HG03095 (cell line): Measurements from ENCODE around the gene CD6.

Experiments
- ATAC-seq: cut with Tn5 transposase; IDR thresholded peaks from one replicate; pipeline ENCODE4 v1.9.1; 2021; ENCODE audit warnings: moderate library complexity; ENCODE audit not compliant: unreplicated experiment

CD6 gene

GRCh38 chr11:61007956-61008896, 36.7 kb downstream of the CD6 start:
- no peak for ATAC-seq

GRCh38 chr11:61008971-61009370, 37.5 kb downstream of the CD6 start:
- no peak for ATAC-seq

DNA sequence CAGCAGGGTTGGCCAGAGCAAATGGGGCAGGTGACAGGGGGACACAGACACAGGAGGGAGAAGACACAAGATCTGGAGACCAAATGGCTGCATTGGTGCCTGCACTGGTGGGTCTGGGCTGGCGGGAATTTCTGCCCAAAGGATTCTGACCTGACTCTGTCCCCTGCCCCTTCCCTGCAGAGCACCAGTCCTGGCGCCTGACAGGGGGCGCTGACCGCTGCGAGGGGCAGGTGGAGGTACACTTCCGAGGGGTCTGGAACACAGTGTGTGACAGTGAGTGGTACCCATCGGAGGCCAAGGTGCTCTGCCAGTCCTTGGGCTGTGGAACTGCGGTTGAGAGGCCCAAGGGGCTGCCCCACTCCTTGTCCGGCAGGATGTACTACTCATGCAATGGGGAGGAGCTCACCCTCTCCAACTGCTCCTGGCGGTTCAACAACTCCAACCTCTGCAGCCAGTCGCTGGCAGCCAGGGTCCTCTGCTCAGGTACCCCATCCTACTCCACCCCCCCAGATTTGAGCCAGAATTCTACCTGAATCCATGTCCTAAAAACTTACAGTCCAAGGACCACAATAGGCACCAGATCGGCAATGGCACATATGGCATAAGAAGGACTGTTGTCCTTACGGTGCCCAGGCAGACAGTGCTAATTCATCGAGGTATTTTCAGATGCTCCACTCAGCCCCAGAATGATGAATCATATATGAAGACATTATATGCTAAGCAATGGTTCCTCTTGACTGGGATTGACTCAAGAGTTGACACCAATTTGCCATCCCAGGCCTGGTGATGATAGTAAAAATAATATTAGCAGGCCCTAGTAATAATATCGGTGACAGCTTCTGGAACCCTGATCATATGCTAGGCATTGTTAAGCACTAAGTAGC, 38.2 kb downstream of the CD6 start:
- ATAC-seq = no peak

DNA sequence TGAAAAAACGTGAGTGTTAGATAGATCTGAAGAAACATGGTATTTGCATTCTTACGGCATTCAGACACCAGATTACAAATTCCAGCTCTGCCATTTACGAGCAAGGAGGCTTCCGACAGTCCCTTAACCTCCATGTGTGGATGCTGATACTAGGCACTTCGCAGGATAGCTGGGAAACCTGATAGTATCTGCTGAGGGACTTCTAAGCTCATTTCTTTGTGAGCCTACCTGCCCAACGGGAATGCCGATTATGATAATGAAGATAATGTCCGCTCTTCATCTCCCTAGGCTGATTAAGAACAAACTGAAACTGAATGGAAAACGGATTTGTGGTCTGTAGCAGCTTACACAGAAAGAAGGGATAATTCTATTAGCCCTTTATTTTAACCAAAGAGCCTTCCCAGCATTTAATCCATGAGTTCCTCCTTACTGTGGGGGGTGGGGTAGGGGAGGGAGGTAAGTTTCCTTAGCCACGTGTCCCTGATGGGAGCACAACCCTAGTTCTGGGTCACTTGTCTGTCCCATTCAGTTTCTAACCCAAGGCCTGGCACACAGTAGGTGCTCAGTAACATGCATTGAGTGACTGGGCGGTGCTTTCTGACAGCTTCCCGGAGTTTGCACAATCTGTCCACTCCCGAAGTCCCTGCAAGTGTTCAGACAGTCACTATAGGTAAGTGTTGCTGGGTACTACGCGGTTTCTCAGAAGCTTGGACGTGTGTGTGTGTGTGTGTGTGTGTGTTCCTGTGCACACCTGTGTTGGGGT, 39.2 kb downstream of the CD6 start:
- no peak for ATAC-seq

- ATAC-seq = no peak
Observed at GRCh38 chr11:61011229-61011870, 39.9 kb downstream of the CD6 start.

GRCh38 chr11:61011950-61012736, 40.7 kb downstream of the CD6 start:
- no peak for ATAC-seq

- ATAC-seq = no peak
Observed at GRCh38 chr11:61012737-61013215, 41.3 kb downstream of the CD6 start.

DNA sequence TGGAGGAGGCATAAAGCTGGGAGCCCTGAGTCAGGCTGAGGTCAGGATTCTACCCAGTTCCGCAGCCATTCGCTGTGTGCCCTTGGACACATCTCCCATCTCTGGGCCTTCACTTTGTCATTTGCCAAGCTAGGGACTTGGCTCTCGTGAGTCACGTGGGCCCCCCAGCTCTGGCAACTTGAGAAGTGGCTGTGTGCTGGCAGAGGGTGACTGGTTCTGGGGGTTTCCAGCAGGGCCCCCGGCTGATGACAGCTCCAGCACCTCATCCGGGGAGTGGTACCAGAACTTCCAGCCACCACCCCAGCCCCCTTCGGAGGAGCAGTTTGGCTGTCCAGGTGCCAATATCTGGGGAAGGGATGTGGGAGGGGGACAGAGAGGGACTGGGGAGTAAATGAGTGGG, 46.6 kb downstream of the CD6 start:
- ATAC-seq = no peak

GRCh38 chr11:61019037-61019831, 47.8 kb downstream of the CD6 start:
- no peak for ATAC-seq

DNA sequence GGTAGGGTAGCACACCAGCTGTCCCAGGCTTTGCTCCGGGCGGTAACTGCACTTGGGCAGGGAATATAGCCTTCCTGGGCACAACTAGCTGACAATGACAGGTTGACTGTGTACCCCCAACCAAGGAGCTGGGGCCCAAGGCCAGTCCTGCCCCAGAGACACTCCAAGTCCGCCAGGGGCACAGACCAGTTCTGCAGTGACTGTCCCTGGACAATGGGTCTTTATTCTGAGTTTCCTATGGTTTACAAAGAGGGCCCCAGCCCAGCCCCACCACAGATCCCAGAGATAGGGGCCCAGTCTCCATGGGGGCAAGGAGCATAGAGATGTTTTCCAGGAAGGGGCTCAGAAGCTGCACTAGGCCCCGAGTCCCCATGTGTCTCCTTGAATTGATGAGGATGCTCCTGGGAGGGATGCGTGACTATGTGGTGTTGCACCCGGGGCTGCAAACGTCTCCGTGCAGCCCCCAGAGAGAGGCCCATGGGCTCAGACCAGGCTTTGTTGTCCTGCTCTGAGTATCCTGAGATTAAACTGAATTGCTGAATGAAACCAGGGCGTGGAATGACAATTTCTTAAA, 48.4 kb downstream of the CD6 start:
- no peak for ATAC-seq

GRCh38 chr11:61020551-61021235, 49.2 kb downstream of the CD6 start:
- ATAC-seq = no peak

GRCh38 chr11:61021661-61022212, 50.3 kb downstream of the CD6 start:
- ATAC-seq = no peak

- ATAC-seq = no peak
Observed at GRCh38 chr11:61022311-61023085, 51.0 kb downstream of the CD6 start.

- ATAC-seq = no peak
Observed at GRCh38 chr11:61023086-61023965, 51.8 kb downstream of the CD6 start.

DNA sequence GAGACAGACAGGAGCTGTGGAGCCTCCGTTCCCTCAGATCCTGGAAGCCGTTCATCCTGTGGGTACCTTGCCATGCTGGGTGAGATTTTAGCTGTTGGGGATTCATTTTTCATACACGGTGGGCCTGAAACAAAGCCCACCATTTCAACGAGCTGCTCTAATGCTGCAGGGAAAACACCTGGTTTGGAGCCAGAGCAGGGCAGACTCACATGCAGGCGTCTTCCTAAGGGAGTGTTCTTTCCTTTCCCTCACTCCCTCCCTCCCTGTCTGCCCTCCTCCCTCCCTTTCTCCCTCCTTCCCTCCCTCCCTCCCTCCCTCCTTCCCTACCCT, 52.5 kb downstream of the CD6 start:
- ATAC-seq = no peak
